ENCODE data around the gene ANGPT4. TPM values are rescaled to one million over a fixed set of nuclear protein-coding genes. Genes with fewer than 3 reads are reported as not detected.

ANGPT4 gene
- total RNA-seq, 1 experiment from 2014 or later = 1.3 TPM

- DNase-seq (ENCODE audit: low spot score) = no peak
Measured at GRCh38 chr20:942611-943010, 26.5 kb upstream of the ANGPT4 start.

- DNase-seq (ENCODE audit: low spot score) = no peak
Measured at GRCh38 chr20:940926-941325, 24.8 kb upstream of the ANGPT4 start.

GRCh38 chr20:939606-940005 lies 23.5 kb upstream of the ANGPT4 start:
- DNase-seq (ENCODE audit: low spot score) = no peak

- DNase-seq (ENCODE audit: low spot score) = no peak
Measured at GRCh38 chr20:934186-934840, 18.2 kb upstream of the ANGPT4 start.

- DNase-seq (ENCODE audit: low spot score) = no peak
Measured at GRCh38 chr20:933029-933428, 16.9 kb upstream of the ANGPT4 start.

- DNase-seq (ENCODE audit: low spot score) = no peak
Measured at GRCh38 chr20:931401-931800, 15.3 kb upstream of the ANGPT4 start.

- no peak for DNase-seq (ENCODE audit: low spot score)
Measured at GRCh38 chr20:926670-927069, 10.5 kb upstream of the ANGPT4 start.

- DNase-seq (ENCODE audit: low spot score) = no peak
Measured at GRCh38 chr20:925516-925915, 9.4 kb upstream of the ANGPT4 start.

- DNase-seq (ENCODE audit: low spot score) = peak; percentile 34
Measured at GRCh38 chr20:924639-925038, 8.5 kb upstream of the ANGPT4 start.

GRCh38 chr20:922781-923180 lies 6.6 kb upstream of the ANGPT4 start:
- DNase-seq (ENCODE audit: low spot score) = no peak

- DNase-seq (ENCODE audit: low spot score) = no peak
Measured at GRCh38 chr20:921068-921467, 4.9 kb upstream of the ANGPT4 start.

- DNase-seq (ENCODE audit: low spot score) = no peak
Measured at GRCh38 chr20:920311-920710, 4.2 kb upstream of the ANGPT4 start.

GRCh38 chr20:919491-919916 lies 3.4 kb upstream of the ANGPT4 start:
- peak; percentile 37 for DNase-seq (ENCODE audit: low spot score)

GRCh38 chr20:917416-917815 lies 1.3 kb upstream of the ANGPT4 start:
- no peak for DNase-seq (ENCODE audit: low spot score)

GRCh38 chr20:916825-917224 lies 691 bp upstream of the ANGPT4 start:
- no peak for DNase-seq (ENCODE audit: low spot score)

GRCh38 chr20:914727-915498 lies 1.2 kb downstream of the ANGPT4 start:
- DNase-seq (ENCODE audit: low spot score) = peak; percentile 75

- no peak for DNase-seq (ENCODE audit: low spot score)
Measured at GRCh38 chr20:913306-913849, 2.8 kb downstream of the ANGPT4 start.

- no peak for DNase-seq (ENCODE audit: low spot score)
Measured at GRCh38 chr20:911882-912600, 4.1 kb downstream of the ANGPT4 start.

- peak; percentile 62 for DNase-seq (ENCODE audit: low spot score)
Measured at GRCh38 chr20:910870-911770, 5.0 kb downstream of the ANGPT4 start.

- no peak for DNase-seq (ENCODE audit: low spot score)
Measured at GRCh38 chr20:910132-910869, 5.8 kb downstream of the ANGPT4 start.

GRCh38 chr20:909641-910040 lies 6.5 kb downstream of the ANGPT4 start:
- no peak for DNase-seq (ENCODE audit: low spot score)

Measured in H4 (cell line).